ENCODE results near the gene TRA2A.

DNA sequence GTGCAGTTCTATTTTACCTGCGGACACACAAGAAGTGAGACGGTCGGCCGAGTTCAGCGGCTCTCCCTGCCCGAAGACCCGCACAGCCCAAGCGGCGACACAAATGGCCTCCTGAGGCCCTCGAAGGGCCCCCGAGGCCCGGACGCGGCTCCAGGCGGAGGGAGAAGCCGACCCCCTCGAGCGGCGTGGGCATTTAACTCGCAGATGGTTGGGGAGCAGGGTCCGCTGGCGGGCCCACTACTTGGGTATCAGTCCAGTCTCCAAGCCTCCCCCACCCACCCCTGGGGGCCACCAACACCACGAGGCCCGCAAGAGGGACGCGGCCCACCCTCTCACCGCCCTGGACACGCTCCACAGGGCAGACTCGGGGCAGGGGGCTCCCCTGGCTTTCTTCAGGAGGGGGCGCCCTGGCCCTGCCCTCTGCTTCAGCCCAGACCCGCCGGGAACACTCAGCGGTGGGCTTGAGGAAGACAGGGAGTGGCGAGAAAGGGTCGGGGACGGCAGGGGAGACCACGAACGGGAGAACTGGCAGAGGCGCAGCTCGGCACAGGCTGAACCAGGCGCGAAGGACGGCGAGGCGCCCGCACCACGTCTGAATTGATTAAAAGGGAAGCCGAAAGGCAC is 63.1 kb downstream of the TRA2A start:
- no peak for TF ChIP-seq CTCF (IDR thresholded peaks at IDR 0.05)
- no peak for TF ChIP-seq POLR2A (IDR thresholded peaks at IDR 0.05)
- TF ChIP-seq POLR2AphosphoS5 (IDR thresholded peaks at IDR 0.05), result no peak
